GM23248 (cell line): ENCODE measurements around the gene PRICKLE1. TPM values are rescaled to one million over a fixed set of nuclear protein-coding genes. Genes with fewer than 3 reads are reported as not detected.
A peak's percentile ranks its signal among the peaks of the same experiment; 100 is the strongest.

Source experiments
- DNase-seq: peaks from one replicate; pipeline ENCODE4 v3.0.0-alpha.2; 2015
- H2AFZ ChIP-seq: fragments of 200-600 bp; sonication (generic); 2 replicates; pipeline ENCODE4 v1.6.1; 2016; ENCODE audit warnings: antibody characterized with exemption
- H3F3A ChIP-seq: fragments of 200-600 bp; sonication (generic); 2 replicates; pipeline ENCODE4 v1.6.1; 2016; ENCODE audit warnings: mild to moderate bottlenecking, antibody characterized with exemption, mixed run types; ENCODE audit not compliant: insufficient read depth
- H3K27ac ChIP-seq: fragments of 200-600 bp; sonication (generic); 2 replicates; pipeline ENCODE4 v1.5.1; 2016; ENCODE audit warnings: mild to moderate bottlenecking
- H3K27me3 ChIP-seq: fragments of 200-600 bp; sonication (generic); replicated peaks from 2 replicates; pipeline ENCODE4 v1.6.1; 2016; ENCODE audit warnings: mild to moderate bottlenecking; ENCODE audit not compliant: insufficient read depth
- H3K36me3 ChIP-seq: fragments of 200-600 bp; sonication (generic); 2 replicates; pipeline ENCODE4 v1.6.1; 2016; ENCODE audit warnings: low read depth, mild to moderate bottlenecking
- H3K4me1 ChIP-seq: fragments of 200-600 bp; sonication (generic); 2 replicates; pipeline ENCODE4 v1.6.1; 2016; ENCODE audit warnings: mild to moderate bottlenecking; ENCODE audit not compliant: insufficient read depth
- H3K4me2 ChIP-seq: fragments of 200-600 bp; sonication (generic); one replicate; pipeline ENCODE4 v1.6.1; 2016; ENCODE audit warnings: mild to moderate bottlenecking; ENCODE audit not compliant: unreplicated experiment
- H3K4me3 ChIP-seq: fragments of 200-600 bp; sonication (generic); 2 replicates; pipeline ENCODE4 v1.5.1; 2016; ENCODE audit warnings: mild to moderate bottlenecking
- H3K79me2 ChIP-seq: fragments of 200-600 bp; sonication (generic); 2 replicates; pipeline ENCODE4 v1.6.1; 2016; ENCODE audit warnings: mild to moderate bottlenecking; ENCODE audit not compliant: insufficient read depth
- H3K9ac ChIP-seq: fragments of 200-600 bp; sonication (generic); 2 replicates; pipeline ENCODE4 v1.6.1; 2016; ENCODE audit warnings: mild to moderate bottlenecking
- H3K9me2 ChIP-seq: fragments of 200-600 bp; sonication (generic); 2 replicates; pipeline ENCODE4 v1.6.1; 2016; ENCODE audit warnings: mixed run types, mild to moderate bottlenecking, moderate library complexity; ENCODE audit not compliant: insufficient read depth
- H3K9me3 ChIP-seq: fragments of 200-600 bp; sonication (generic); one replicate; pipeline ENCODE4 v1.6.1; 2017; ENCODE audit warnings: low read depth
- H4K20me1 ChIP-seq: fragments of 200-600 bp; sonication (generic); 2 replicates; pipeline ENCODE4 v1.6.0; 2016; ENCODE audit not compliant: insufficient read depth
- EZH2 ChIP-seq: fragments of 200-600 bp; sonication (generic); IDR thresholded peaks from 2 replicates; pipeline ENCODE4 v1.6.1; 2018; ENCODE audit warnings: antibody characterized with exemption, mild to moderate bottlenecking; ENCODE audit not compliant: insufficient read depth, poor library complexity, severe bottlenecking
- EZH2phosphoT487 ChIP-seq: fragments of 200-600 bp; sonication (generic); IDR thresholded peaks from 2 replicates; pipeline ENCODE4 v1.6.1; 2018; ENCODE audit warnings: antibody characterized with exemption, moderate library complexity, mild to moderate bottlenecking, low read depth; ENCODE audit not compliant: insufficient read depth
- WGBS, 2 experiments: methylation state at CpG; one replicate each; pipeline ENCODE4 v1.1.6; 2015 to 2017; ENCODE audit warnings: low lambda C conversion rate in 2 of 2, low coverage in 1 of 2; ENCODE audit errors: missing lambda C conversion rate in 2 of 2; 5-methylcytosine and 5-hydroxymethylcytosine counted together
- in situ Hi-C: fragments of 300-500 bp; cut with MboI; formaldehyde crosslinking; loops from 2 replicates; pipeline ENCODE4 v1.15.0; 2020
- polyA plus RNA-seq: library from polyadenylated mRNA; unstranded; fragments of >200 nt; fragmentation: Nextera tagmentation; extraction: Ambion mirVana; gene quantifications from 2 replicates; pipeline ENCODE4 v1.2.1, GENCODE V29; 2016
- total RNA-seq: library from RNA; depleted of rRNA; stranded (reverse); fragments of >200 nt; shearing (Covaris generic); gene quantifications from 2 replicates; pipeline ENCODE4 v1.2.3, GENCODE V29; 2014

Gene PRICKLE1
- total and polyA plus RNA-seq, 2 experiments from 2014 or later: 12.9 to 25.7 TPM

DNA sequence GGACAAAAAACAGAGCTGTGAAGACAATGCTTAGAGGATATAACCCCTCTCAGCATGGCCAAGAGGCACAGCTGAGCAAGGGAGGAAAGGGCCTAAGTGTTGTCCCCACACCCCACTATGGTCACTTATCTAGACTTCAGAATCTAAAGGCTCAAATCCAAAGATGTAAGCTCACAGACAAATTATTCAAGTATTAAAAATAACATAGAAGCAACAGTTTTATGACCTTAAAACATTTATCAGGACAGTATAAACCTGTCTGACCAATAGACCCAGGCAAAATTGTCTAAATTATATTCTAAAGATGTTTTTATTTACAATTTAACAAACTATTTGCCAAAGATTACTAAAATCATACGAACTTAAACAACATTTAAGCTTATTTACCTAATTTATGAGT lies 28.1 kb upstream of the PRICKLE1 start:
- H3K27me3 ChIP-seq: no peaks in the 10 kb centered on the region
- no peak overlapping the region for H2AFZ ChIP-seq
- H4K20me1 ChIP-seq: no peaks in the 10 kb centered on the region
- TF ChIP-seq EZH2phosphoT487: no peak
- no peak for TF ChIP-seq EZH2
- H3F3A ChIP-seq: no peaks in the 10 kb centered on the region
- in situ Hi-C loops: no loop called here
- peaks cover under 1% of the 10 kb centered on the region; the same call in 1 of the 2 replicates for H3K4me1 ChIP-seq
- no peaks in the 10 kb centered on the region for H3K36me3 ChIP-seq
- no peak overlapping the region for H3K9ac ChIP-seq
- no peak overlapping the region for H3K27ac ChIP-seq
- no peak for DNase-seq
- H3K4me3 ChIP-seq: no peak overlapping the region
- no peak overlapping the region for H3K4me2 ChIP-seq
- WGBS, 2 experiments: 9 to 13% methylated on average over 1 of the region's 1 CpG
- no peaks in the 10 kb centered on the region for H3K9me3 ChIP-seq
- no peaks in the 10 kb centered on the region for H3K9me2 ChIP-seq
- H3K79me2 ChIP-seq: no peaks in the 10 kb centered on the region

GRCh38 chr12:42615006-42615405 lies 25.5 kb upstream of the PRICKLE1 start:
- Histone ChIP-seq H3K9me2 (no peaks in the 10 kb centered on the region), H3K79me2 (no peaks in the 10 kb centered on the region), H3K4me1 (peaks cover 14% of the 10 kb centered on the region), H3K36me3 (no peaks in the 10 kb centered on the region), H3K27ac (no peak overlapping the region), H3K27me3 (no peaks in the 10 kb centered on the region), H3K4me3 (no peak overlapping the region), H4K20me1 (no peaks in the 10 kb centered on the region), H3K9me3 (no peaks in the 10 kb centered on the region), H2AFZ (no peak overlapping the region), H3K9ac (no peak overlapping the region), H3F3A (peaks cover 10% of the 10 kb centered on the region; the same call in 1 of the 2 replicates), H3K4me2 (no peak overlapping the region)
- 48 to 54% methylated on average over 3 of the region's 3 CpGs for WGBS, 2 experiments
- in situ Hi-C loops: no loop called here
- TF ChIP-seq EZH2: no peak
- no peak for TF ChIP-seq EZH2phosphoT487
- DNase-seq: no peak

DNA sequence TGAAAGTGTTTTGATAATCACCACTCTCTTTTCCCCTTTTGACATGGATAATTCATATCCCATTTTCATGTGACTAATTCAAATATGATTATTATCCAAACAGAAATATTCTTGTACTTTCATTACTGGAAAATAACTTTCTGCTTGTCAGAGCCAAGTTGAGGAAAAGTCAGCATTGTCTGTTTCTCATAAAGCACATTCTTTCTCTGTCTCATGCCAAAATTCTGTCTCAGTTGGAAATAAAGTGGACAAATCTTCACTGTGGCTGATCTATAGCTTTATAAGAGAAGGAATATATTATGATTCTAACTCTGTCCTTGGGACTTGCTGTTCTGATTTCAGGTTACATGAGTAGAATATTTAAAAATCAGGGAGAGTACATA lies 22.7 kb upstream of the PRICKLE1 start:
- Histone ChIP-seq H3K27ac (no peak overlapping the region), H3K79me2 (no peaks in the 10 kb centered on the region), H2AFZ (no peak overlapping the region), H4K20me1 (no peaks in the 10 kb centered on the region), H3K36me3 (no peaks in the 10 kb centered on the region), H3K4me2 (peak overlapping the region; percentile 3), H3F3A (peaks cover 10% of the 10 kb centered on the region; the same call in 1 of the 2 replicates), H3K4me1 (peaks cover 14% of the 10 kb centered on the region), H3K27me3 (no peaks in the 10 kb centered on the region), H3K9me2 (no peaks in the 10 kb centered on the region), H3K9me3 (no peaks in the 10 kb centered on the region), H3K4me3 (no peak overlapping the region), H3K9ac (no peak overlapping the region)
- in situ Hi-C loops: no loop called here
- DNase-seq: peak; percentile 24
- TF ChIP-seq EZH2phosphoT487: no peak
- no peak for TF ChIP-seq EZH2

DNA sequence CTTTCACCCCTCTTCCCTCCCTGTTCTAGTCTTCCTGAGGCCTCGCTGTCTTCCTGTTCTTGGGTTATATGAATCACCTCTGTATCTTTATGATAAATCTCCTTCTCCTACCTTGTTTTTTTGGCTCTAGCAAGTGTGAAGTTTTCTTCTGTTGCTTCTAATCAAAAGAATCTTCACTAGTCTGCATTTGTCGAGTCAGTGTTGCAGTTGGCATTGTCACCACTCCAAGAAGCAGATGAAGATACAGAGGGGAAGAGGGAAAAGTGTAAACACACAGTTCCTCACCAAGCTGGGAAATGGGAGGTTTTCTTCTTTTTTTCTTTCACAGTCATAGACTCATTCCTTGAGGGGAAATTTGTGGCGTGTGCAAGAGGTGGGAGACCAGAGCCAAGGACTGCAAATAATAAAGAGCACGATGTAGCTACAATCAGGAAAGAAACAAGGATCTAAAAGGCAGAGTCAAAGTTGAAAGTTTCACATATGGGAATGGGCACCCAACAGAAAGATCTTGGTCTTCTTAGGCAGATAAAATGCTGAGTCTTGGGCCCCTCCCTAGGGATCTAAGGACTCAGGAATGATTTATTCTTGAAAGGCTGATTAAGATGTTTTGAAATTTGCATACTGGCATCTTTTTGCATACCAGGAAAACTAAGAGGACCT lies 22.2 kb upstream of the PRICKLE1 start:
- no peaks in the 10 kb centered on the region for H3K9me2 ChIP-seq
- in situ Hi-C loops: no loop called here
- H3K9me3 ChIP-seq: no peaks in the 10 kb centered on the region
- H3K4me1 ChIP-seq: peaks cover 14% of the 10 kb centered on the region
- no peaks in the 10 kb centered on the region for H3K79me2 ChIP-seq
- H3K36me3 ChIP-seq: no peaks in the 10 kb centered on the region
- no peak overlapping the region for H3K4me3 ChIP-seq
- TF ChIP-seq EZH2phosphoT487: no peak
- no peak for TF ChIP-seq EZH2
- no peaks in the 10 kb centered on the region for H3K27me3 ChIP-seq
- peak overlapping the region; percentile 3 for H3K4me2 ChIP-seq
- H3K27ac ChIP-seq: no peak overlapping the region
- 33 to 36% methylated on average over 4 of the region's 4 CpGs for WGBS, 2 experiments
- H4K20me1 ChIP-seq: no peaks in the 10 kb centered on the region
- no peak overlapping the region; the same call in 1 of the 2 replicates for H2AFZ ChIP-seq
- no peak overlapping the region for H3K9ac ChIP-seq
- peaks cover 10% of the 10 kb centered on the region; the same call in 1 of the 2 replicates for H3F3A ChIP-seq
- peak; percentile 15 for DNase-seq

DNA sequence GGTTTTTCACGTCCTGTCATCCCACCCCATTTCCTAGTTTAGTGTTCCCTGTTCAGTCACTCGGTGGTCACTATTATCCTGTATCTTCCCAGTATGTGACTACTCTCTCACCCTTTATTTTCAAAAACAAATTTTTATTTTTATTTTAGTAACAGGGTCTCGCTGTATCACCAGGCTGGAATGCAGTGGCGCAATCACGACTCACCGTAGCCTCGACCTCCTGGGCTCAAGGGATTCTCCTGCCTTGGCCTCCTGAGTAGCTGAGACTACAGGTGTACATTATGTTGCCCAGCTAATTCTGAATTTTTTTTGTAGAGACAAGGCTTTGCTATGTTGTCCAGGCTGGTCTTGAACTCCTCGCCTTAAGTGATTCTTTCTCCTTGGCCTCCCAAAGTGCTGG lies 20.1 kb upstream of the PRICKLE1 start:
- Histone ChIP-seq H4K20me1 (no peaks in the 10 kb centered on the region), H3K27me3 (no peaks in the 10 kb centered on the region), H3K27ac (no peak overlapping the region), H3K4me2 (no peak overlapping the region), H3K36me3 (no peaks in the 10 kb centered on the region), H3F3A (peaks cover 10% of the 10 kb centered on the region; the same call in 1 of the 2 replicates), H2AFZ (no peak overlapping the region), H3K9ac (no peak overlapping the region), H3K9me3 (no peaks in the 10 kb centered on the region), H3K79me2 (no peaks in the 10 kb centered on the region), H3K9me2 (no peaks in the 10 kb centered on the region), H3K4me3 (no peak overlapping the region), H3K4me1 (peaks cover 14% of the 10 kb centered on the region)
- TF ChIP-seq EZH2 (no peak), EZH2phosphoT487 (no peak)
- DNase-seq: peak; percentile 48
- in situ Hi-C loops: no loop called here
- WGBS, 2 experiments: 61 to 65% methylated on average over 8 of the region's 8 CpGs
